SK-N-SH treated with all-trans-retinoic acid at 6 μM for 48 hours (cell line): ENCODE results near the gene OBSCN.

Experiments
- ESRRG ChIP-seq: fragments of 250-450 bp; sonication (Bioruptor Pico); IDR thresholded peaks from 2 replicates; pipeline ENCODE4 v1.6.1; 2021; ENCODE audit warnings: mild to moderate bottlenecking
- OSR1 ChIP-seq: fragments of 250-450 bp; sonication (Bioruptor Pico); IDR thresholded peaks from 2 replicates; pipeline ENCODE4 v1.8.0; 2022; ENCODE audit warnings: moderate library complexity, mild to moderate bottlenecking, inconsistent platforms
- SNAI2 ChIP-seq: fragments of 250-450 bp; sonication (Bioruptor Pico); IDR thresholded peaks from 2 replicates; pipeline ENCODE4 v1.5.0; 2020; ENCODE audit warnings: mild to moderate bottlenecking, moderate library complexity
- TOX ChIP-seq: fragments of 250-450 bp; sonication (Bioruptor Pico); IDR thresholded peaks from 2 replicates; pipeline ENCODE4 v1.8.0; 2021; ENCODE audit warnings: mild to moderate bottlenecking, moderate library complexity, borderline replicate concordance
- ZC3H10 ChIP-seq: fragments of 250-450 bp; sonication (Bioruptor Pico); IDR thresholded peaks from 2 replicates; pipeline ENCODE4 v1.5.1; 2021; ENCODE audit warnings: mild to moderate bottlenecking, moderate library complexity
- ZFP3 ChIP-seq: fragments of 250-450 bp; sonication (Bioruptor Pico); IDR thresholded peaks from 2 replicates; pipeline ENCODE4 v1.5.0; 2020; ENCODE audit warnings: mild to moderate bottlenecking, moderate library complexity
- ZNF565 ChIP-seq: fragments of 450-650 bp; formaldehyde crosslinking; conservative IDR thresholded peaks from 2 replicates; pipeline ENCODE4 v1.5.0; 2020; ENCODE audit warnings: low read depth, mild to moderate bottlenecking, moderate library complexity
- ZNF8 ChIP-seq: fragments of 450-650 bp; formaldehyde crosslinking; IDR thresholded peaks from 2 replicates; pipeline ENCODE4 v1.5.0; 2020; ENCODE audit warnings: mild to moderate bottlenecking, moderate library complexity
- TF ChIP-seq, protein P1 (sequence below): fragments of 250-450 bp; sonication (Bioruptor Pico); IDR thresholded peaks from 2 replicates; pipeline ENCODE4 v1.8.0; 2020; ENCODE audit warnings: mild to moderate bottlenecking, moderate library complexity, borderline replicate concordance
- TF ChIP-seq, protein P2 (sequence below): fragments of 250-450 bp; sonication (Bioruptor Pico); IDR thresholded peaks from 2 replicates; pipeline ENCODE4 v1.5.1; 2020; ENCODE audit warnings: low read depth, mild to moderate bottlenecking, moderate library complexity

DNA sequence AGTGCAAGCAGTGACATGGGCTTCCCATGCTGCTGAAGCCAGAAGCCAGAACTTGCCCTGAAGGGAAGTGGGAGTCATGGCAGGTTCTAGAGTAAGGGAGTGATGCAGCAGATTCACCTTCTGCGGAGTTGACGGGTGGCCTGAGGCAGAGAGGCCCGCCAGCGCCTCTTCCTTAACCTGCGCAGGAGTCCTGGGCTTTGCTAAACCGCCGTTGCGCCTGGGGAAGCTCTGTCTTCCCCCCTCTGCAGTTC, 67.3 kb downstream of the OBSCN start:
- TF ChIP-seq, protein P1, sequence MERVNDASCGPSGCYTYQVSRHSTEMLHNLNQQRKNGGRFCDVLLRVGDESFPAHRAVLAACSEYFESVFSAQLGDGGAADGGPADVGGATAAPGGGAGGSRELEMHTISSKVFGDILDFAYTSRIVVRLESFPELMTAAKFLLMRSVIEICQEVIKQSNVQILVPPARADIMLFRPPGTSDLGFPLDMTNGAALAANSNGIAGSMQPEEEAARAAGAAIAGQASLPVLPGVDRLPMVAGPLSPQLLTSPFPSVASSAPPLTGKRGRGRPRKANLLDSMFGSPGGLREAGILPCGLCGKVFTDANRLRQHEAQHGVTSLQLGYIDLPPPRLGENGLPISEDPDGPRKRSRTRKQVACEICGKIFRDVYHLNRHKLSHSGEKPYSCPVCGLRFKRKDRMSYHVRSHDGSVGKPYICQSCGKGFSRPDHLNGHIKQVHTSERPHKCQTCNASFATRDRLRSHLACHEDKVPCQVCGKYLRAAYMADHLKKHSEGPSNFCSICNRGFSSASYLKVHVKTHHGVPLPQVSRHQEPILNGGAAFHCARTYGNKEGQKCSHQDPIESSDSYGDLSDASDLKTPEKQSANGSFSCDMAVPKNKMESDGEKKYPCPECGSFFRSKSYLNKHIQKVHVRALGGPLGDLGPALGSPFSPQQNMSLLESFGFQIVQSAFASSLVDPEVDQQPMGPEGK (CRISPR knock-in tag), result no peak
- TF ChIP-seq ZNF8 (no peak), OSR1 (CRISPR knock-in tag) (no peak), SNAI2 (CRISPR knock-in tag) (no peak), TOX (CRISPR knock-in tag) (no peak), ZNF565 (no peak), ZC3H10 (CRISPR knock-in tag) (no peak), ESRRG (CRISPR knock-in tag) (no peak), ZFP3 (CRISPR knock-in tag) (no peak)
- TF ChIP-seq, protein P2, sequence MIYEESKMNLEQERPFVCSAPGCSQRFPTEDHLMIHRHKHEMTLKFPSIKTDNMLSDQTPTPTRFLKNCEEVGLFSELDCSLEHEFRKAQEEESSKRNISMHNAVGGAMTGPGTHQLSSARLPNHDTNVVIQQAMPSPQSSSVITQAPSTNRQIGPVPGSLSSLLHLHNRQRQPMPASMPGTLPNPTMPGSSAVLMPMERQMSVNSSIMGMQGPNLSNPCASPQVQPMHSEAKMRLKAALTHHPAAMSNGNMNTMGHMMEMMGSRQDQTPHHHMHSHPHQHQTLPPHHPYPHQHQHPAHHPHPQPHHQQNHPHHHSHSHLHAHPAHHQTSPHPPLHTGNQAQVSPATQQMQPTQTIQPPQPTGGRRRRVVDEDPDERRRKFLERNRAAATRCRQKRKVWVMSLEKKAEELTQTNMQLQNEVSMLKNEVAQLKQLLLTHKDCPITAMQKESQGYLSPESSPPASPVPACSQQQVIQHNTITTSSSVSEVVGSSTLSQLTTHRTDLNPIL (CRISPR knock-in tag), result no peak
